Measurements from ENCODE around the gene PGM2.

Gene PGM2

DNA sequence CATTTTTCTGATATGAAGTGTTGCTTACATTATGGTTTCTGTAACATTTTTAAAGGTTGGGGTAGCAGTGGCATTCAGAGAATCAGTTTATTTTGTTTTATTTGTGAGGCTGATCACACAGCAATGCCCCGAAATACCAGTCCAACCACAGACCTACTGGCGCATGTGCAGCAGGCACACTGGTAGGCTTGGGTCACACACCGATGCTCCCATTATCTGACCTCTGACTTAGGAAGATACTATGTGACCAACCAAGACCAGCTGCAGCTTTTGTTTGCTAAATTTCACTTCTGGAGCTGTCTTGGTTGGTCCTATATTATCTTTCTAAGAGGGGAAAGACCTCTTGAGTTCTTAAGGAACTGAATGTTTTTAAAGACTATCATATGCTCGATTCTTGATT lies 18.7 kb downstream of the PGM2 start:
- TF ChIP-seq CTCF (IDR thresholded peaks at IDR 0.05; ENCODE audit: insufficient read depth, low read length, missing control alignments) = no peak
- ChIA-PET CTCF (interaction anchor here (1.6 kb wide), 1 partner anchor 9 kb away, joined by 4 read pairs; no protein-coding TSS in a partner anchor), POLR2A (no interaction called here)
- H3K4me3 ChIP-seq (ENCODE audit: low read depth, low read length) = no peak overlapping the region
- DNase-seq (ENCODE audit: low read depth, low spot score) = no peak

DNA sequence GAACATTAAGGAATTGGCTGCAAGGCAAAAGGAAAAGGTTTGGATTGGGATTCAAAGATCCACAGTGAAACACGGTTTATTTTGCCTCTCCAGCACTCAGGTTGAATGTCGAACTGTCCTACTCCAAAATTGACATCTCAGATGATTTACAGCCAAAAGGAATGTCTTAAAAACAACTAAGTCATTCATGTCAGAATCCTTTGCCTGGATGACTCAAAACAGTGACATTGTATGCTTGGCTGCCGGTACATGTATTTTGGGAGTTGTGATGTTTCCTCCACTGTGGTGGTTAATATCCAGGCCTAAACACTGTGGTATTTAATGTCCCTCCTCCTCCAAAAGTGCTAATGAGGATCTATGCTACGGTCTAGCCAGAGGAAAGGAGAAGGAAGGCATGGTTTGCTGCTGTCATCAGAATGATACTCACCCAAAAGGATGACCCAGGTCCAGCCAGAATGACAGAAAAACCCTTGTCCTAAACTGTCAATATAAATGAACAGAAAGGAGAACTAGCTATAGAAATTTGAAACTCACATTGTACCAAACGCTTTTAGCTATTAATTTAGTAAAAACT lies 20.9 kb downstream of the PGM2 start:
- DNase-seq (ENCODE audit: low read depth, low spot score) = no peak
- H3K4me3 ChIP-seq (ENCODE audit: low read depth, low read length) = no peak overlapping the region
- ChIA-PET CTCF (interaction anchor here (0.9 kb wide), 1 partner anchor 12 kb away, joined by 3 read pairs; no protein-coding TSS in a partner anchor), POLR2A (no interaction called here)
- no peak for TF ChIP-seq CTCF (IDR thresholded peaks at IDR 0.05; ENCODE audit: insufficient read depth, low read length, missing control alignments)

- no peak for TF ChIP-seq CTCF (IDR thresholded peaks at IDR 0.05; ENCODE audit: insufficient read depth, low read length, missing control alignments)
- CTCF ChIA-PET = interaction anchor here (0.9 to 1.6 kb wide), 2 partner anchors 125 to 126 kb away, joined by 3 read pairs; no protein-coding TSS in a partner anchor
- no peak overlapping the region for H3K4me3 ChIP-seq (ENCODE audit: low read depth, low read length)
- POLR2A ChIA-PET = no interaction called here
- no peak for DNase-seq (ENCODE audit: low read depth, low spot score)
Observed at GRCh38 chr4:37852376-37852775, 25.9 kb downstream of the PGM2 start.

GRCh38 chr4:37858112-37858511 lies 31.6 kb downstream of the PGM2 start:
- ChIA-PET CTCF (interaction anchor here (1.1 to 1.2 kb wide), 3 partner anchors 19 to 180 kb away, joined by 3 read pairs; no protein-coding TSS in a partner anchor), POLR2A (interaction anchor here (0.7 to 1.0 kb wide), 2 partner anchors 22 to 31 kb away, joined by 3 to 4 read pairs; partner anchors contain the start of gene PGM2)
- DNase-seq (ENCODE audit: low read depth, low spot score) = no peak
- no peak overlapping the region for H3K4me3 ChIP-seq (ENCODE audit: low read depth, low read length)
- no peak for TF ChIP-seq CTCF (IDR thresholded peaks at IDR 0.05; ENCODE audit: insufficient read depth, low read length, missing control alignments)

- no peak for DNase-seq (ENCODE audit: low read depth, low spot score)
- CTCF ChIA-PET = interaction anchor here (1.1 to 1.2 kb wide), 2 partner anchors 20 to 179 kb away, joined by 3 read pairs; no protein-coding TSS in a partner anchor
- TF ChIP-seq CTCF (IDR thresholded peaks at IDR 0.05; ENCODE audit: insufficient read depth, low read length, missing control alignments) = no peak
- POLR2A ChIA-PET = no interaction called here
- no peak overlapping the region for H3K4me3 ChIP-seq (ENCODE audit: low read depth, low read length)
Observed at GRCh38 chr4:37858872-37859271, 32.4 kb downstream of the PGM2 start.

DNA sequence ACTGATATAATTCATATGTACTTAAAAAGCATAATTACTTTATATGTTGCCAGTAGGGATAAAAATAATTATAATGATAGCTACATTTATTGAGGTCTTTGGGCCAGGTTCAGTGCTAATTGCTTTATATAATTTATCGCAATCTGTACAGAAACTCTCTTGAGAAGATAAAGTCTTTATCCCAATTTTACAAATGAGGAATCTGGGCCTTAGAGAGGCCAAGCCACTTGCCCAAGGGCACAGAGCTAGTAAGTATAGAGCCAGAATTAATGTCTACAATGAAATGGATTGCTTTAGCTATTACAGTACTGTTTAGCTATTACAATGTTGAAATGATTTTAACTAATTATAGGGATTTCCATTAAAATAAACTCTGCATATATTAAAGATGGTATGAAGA lies 33.8 kb downstream of the PGM2 start:
- H3K4me3 ChIP-seq (ENCODE audit: low read depth, low read length) = no peak overlapping the region
- POLR2A ChIA-PET = no interaction called here
- no peak for DNase-seq (ENCODE audit: low read depth, low spot score)
- CTCF ChIA-PET = interaction anchor here (0.6 to 2.1 kb wide), 3 partner anchors 12 to 183 kb away, joined by 3 to 5 read pairs (median 4); no protein-coding TSS in a partner anchor
- TF ChIP-seq CTCF (IDR thresholded peaks at IDR 0.05; ENCODE audit: insufficient read depth, low read length, missing control alignments) = no peak

Measured in AG04449 (cell line).